GM18511 (cell line): ENCODE data around the gene ABTB2.
"Not testable (repeated sequence)": the region's sequence is repeated elsewhere in the genome, so short reads cannot be mapped to it uniquely, and the experiment has no call there.

Experiments
- ATAC-seq: cut with Tn5 transposase; IDR thresholded peaks from one replicate; pipeline ENCODE4 v1.9.1; 2021; ENCODE audit warnings: mild to moderate bottlenecking, moderate library complexity; ENCODE audit not compliant: unreplicated experiment

Gene ABTB2

GRCh38 chr11:34219279-34219678, 138.5 kb downstream of the ABTB2 start:
- ATAC-seq, result no peak

DNA sequence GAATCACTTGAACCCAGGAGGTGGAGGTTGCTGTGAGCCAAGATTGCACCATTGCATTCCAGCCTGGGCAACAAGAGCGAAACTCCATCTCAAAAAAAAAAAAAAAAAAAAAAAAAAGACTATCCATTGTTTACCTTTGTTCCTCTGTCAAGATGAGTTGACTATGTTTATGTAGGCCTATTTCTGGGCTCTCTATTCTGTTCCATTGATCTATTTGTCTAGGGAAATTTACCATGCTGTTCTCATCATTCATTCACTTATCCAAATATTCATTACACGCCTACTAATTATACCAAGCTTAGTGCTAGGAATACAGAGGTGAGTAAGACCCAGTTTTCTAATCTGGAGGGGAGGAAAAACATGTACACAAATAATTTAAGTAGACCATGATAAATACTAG, 139.1 kb downstream of the ABTB2 start:
- ATAC-seq, result not testable (repeated sequence)

GRCh38 chr11:34218067-34218466, 139.7 kb downstream of the ABTB2 start:
- no peak for ATAC-seq

GRCh38 chr11:34216706-34217105, 141.1 kb downstream of the ABTB2 start:
- no peak for ATAC-seq

DNA sequence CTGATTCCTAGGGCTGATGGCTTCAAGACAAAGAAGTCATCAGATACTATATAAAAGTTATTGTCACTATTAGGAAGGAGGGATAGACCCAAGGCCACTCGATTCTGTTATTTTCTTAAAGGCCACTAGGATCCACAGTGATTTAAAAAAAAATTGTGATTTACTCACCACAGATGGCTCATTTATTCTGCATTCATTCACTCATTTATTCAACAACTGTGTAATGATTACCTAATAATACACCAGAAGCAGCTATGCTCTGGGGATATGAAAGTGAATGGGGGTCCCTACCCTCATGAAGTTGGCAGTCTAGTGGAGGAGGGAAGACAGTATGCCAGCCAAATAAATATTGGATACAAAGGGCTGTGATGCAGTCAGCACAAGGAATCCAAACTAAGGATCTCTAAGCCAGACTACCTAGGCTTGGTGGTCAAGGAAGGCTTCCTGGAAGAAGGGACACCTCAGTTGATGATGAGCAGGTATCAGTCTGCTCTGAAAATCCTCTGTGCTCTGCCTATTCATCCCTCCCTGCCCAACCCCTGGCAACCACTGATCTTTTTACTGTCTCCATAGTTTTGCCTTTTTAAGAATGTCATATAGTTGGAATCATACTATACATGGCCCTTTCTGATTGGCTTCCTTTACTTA, 141.9 kb downstream of the ABTB2 start:
- no peak for ATAC-seq

- peak; percentile 72 for ATAC-seq
These were observed 142.6 kb downstream of the ABTB2 start for GRCh38 chr11:34214961-34215805.

- ATAC-seq, result no peak
These were observed 144.4 kb downstream of the ABTB2 start for GRCh38 chr11:34213366-34213765.

DNA sequence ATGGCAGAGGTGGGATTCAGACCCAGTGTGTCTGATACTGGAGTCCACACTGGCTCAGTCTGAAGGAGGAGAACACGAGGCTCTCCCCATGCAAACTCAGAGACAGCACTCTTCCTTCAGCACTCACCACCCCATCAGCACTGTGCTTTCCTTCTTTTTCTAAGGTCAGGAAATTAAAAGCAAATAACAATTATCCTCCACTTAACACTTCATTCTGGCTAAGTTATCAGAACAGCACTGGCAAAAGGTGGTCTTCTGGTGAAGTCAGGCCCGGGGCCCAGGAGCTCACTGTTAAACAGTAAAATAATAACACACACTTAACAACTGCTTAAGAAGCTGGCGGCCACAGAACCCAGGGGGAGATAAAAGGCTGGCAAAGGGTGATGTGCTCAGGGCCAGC, 145.2 kb downstream of the ABTB2 start:
- ATAC-seq, result no peak

- ATAC-seq, result no peak
These were observed 148.0 kb downstream of the ABTB2 start for GRCh38 chr11:34209809-34210208.

DNA sequence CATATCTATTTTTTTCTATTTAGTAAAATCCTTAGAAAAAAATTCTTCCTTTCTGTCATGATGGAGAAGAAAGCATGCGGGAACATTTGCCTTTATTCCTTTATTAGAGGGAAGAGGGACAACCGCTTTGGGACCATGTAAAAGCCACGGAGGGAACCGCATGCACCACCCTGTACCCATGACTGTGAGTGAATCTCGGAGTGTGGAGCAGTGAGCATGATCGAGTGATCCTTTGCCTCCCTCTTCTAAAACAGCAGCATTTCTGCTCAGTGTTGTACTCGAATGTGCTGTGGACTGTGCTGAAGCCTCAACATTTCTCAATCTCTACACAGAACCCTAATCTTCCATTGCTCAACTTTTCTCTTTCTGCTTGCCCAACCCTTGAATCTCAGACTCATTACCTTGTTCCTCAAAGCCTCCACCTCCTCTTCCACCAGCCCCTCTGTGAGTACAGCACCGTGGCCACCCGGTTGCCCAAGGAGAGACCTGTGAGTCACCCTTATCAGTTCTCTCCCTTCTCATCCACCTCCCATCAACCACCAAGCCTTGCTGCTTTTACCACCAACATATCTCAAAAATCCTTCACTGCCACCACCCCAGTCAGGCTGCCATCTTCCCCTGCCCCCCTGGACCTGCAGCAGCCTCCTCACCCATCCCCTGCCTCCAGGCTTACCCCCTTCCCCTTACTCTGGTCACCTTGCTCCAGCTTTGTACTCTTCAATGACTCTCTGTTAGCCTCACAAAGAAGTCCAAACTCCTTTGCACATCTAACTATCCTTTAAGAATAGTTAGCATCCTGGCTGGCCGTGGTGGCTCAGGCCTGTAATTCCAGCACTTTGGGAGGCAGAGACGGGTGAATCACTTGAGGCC, 149.3 kb downstream of the ABTB2 start:
- ATAC-seq, result no peak

- no peak for ATAC-seq
These were observed 150.2 kb downstream of the ABTB2 start for GRCh38 chr11:34207487-34208180.

- no peak for ATAC-seq
These were observed 151.2 kb downstream of the ABTB2 start for GRCh38 chr11:34206407-34207300.

- no peak for ATAC-seq
These were observed 152.3 kb downstream of the ABTB2 start for GRCh38 chr11:34205326-34206035.

- peak; percentile 44 for ATAC-seq
These were observed 153.2 kb downstream of the ABTB2 start for GRCh38 chr11:34204396-34205279.

DNA sequence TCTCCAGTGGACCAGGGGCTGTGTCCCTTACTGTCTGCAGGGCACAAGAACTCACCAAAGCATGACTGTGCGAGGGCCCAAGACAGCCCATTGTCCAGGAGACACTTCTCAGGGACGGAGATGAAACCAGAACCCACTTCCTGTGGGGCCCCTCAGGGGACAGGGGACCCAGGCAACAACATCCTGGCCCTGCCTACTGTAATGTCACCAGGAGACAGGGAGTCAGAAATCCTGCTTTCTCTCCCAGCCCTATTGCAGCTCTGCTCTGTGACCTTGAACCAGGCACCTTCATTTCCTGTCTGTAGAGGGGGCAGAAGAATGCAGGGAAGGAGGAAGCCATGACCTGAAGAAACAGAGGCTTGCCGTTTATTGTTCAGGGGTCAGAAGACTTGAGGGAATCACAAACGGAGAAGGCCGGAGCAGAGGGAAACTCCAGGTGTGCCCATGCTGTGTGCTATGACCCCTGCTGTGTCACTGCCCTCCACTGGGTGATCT, 154.4 kb downstream of the ABTB2 start:
- peak; percentile 63 for ATAC-seq

DNA sequence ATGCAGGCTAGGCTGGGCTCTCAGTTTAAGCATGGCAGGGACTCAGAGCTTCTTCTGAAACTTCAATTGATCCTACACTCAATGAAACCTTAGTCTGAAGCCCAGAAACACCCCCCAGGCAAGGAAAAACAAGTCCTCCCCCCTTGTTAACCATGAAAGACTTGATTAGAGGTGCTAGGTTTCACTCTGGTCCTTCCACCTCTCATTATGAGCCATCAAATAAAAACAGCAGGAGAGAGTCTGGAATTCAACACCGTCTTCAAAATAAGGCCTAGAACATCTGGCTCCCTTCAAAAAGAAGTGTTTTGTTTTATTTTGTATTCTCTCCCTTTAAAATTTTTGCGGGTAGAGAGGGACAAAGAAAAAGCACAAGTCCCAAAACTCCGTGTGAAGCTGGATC, 156.7 kb downstream of the ABTB2 start:
- ATAC-seq, result no peak

DNA sequence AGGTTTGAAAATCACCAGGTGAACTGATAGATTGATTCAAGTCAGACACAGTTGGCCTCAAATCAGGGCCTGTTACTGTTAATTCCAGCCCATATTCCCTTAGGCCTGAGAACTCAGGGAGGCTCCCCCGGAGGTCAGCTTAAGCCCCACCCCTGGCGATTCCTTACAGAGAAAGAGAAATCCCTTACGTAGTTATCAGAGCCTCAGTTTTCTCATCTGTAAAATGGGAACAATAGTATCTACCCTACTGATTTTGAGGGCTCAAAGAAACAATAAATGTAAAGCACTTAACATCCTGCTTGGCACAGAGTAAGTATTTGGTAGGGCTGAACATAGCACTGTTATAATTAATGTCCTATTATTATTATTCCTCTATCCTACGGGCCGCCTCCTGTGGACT, 158.3 kb downstream of the ABTB2 start:
- no peak for ATAC-seq

DNA sequence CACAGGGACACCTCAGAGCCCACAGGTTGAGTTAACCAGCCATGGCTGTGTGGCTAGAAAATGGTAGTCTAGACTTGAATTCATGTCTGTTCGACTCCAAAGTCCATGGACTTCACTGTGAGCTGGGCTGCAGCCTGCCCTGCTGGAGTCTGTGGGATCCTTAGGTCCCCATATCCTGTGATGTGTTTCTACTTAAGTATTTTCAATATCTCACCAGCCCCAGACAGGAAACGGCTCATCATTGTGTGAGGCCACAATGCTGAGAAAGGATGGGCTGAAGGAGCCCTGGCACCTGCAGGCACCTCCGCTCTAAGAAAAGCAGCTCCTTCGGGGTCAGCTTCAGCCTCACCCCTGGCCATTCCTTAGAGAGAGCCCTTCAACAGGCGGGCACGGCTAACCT, 159.3 kb downstream of the ABTB2 start:
- no peak for ATAC-seq
